ENCODE measurements around the gene DOCK10. TPM values are rescaled to one million over a fixed set of nuclear protein-coding genes. Genes with fewer than 3 reads are reported as not detected.
A peak's percentile ranks its signal among the peaks of the same experiment; 100 is the strongest.

DOCK10 gene
- total RNA-seq, 2 donors from 2014 or later, result 2.0 to 3.4 TPM

DNA sequence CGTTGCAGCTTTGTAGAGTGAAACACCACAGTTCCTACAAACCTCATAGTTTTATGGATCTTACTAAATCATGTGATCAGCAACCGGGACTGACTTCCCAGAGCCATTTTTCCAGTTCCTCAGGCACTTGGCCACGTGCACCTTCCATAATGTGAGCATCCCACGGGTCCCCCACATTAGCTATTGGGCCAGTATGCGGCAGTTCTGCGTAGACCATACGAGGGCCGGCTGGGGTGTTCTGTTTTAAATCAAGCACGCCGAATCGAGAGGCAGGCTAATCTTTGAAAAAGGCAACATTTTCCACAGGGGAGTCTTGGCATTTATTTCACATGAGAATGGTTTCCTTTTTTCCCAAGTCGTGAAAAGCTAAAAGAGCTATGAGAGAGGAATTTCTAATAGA is 190.5 kb downstream of the DOCK10 start:
- no peaks in the 10 kb centered on the region for H3K4me1 ChIP-seq
- no peaks in the 10 kb centered on the region for H3K9me3 ChIP-seq
- intact Hi-C loops (cut with DNase I), result no loop called here
- ATAC-seq, result no peak
- no peak overlapping the region for H3K27ac ChIP-seq
- H3K36me3 ChIP-seq (replicated peaks in 1 of 2; ENCODE audit: insufficient read depth in 1 of 2, low read depth in 2 of 2), result no peaks in the 10 kb centered on the region
- no peak for DNase-seq
- H3K27me3 ChIP-seq, result no peaks in the 10 kb centered on the region
- TF ChIP-seq, protein P1, sequence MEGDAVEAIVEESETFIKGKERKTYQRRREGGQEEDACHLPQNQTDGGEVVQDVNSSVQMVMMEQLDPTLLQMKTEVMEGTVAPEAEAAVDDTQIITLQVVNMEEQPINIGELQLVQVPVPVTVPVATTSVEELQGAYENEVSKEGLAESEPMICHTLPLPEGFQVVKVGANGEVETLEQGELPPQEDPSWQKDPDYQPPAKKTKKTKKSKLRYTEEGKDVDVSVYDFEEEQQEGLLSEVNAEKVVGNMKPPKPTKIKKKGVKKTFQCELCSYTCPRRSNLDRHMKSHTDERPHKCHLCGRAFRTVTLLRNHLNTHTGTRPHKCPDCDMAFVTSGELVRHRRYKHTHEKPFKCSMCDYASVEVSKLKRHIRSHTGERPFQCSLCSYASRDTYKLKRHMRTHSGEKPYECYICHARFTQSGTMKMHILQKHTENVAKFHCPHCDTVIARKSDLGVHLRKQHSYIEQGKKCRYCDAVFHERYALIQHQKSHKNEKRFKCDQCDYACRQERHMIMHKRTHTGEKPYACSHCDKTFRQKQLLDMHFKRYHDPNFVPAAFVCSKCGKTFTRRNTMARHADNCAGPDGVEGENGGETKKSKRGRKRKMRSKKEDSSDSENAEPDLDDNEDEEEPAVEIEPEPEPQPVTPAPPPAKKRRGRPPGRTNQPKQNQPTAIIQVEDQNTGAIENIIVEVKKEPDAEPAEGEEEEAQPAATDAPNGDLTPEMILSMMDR (IDR thresholded peaks at IDR 0.05), result no peak
- no peak for TF ChIP-seq POLR2A (IDR thresholded peaks at IDR 0.05)
- H3K4me3 ChIP-seq, result no peak overlapping the region
- 76% methylated on average over 12 of the region's 12 CpGs for WGBS, 2 donors

DNA sequence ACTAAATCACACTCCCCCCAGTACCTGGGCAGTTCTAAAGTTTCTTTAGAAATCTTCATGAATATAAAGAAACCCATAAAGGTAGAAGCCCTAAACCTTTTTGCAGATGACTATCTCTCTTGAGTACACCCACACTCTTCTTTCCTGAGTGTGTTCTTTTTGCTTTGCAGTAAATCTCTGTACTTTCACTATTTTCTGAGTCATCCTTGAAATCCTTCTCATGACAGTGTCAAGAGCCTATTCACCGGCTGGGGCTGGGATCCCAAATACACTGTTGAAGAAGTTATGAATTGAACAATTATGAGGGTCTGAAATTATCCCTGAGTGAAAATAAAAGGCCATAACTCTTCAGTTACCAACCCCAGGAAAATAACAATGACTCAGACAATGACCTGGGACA is 192.2 kb downstream of the DOCK10 start:
- ATAC-seq (no peak), DNase-seq (no peak)
- Histone ChIP-seq H3K4me3 (no peak overlapping the region), H3K4me1 (no peaks in the 10 kb centered on the region), H3K36me3 (replicated peaks in 1 of 2; ENCODE audit: insufficient read depth in 1 of 2, low read depth in 2 of 2) (no peaks in the 10 kb centered on the region), H3K27me3 (no peaks in the 10 kb centered on the region), H3K9me3 (no peaks in the 10 kb centered on the region), H3K27ac (no peak overlapping the region)
- intact Hi-C loops (cut with DNase I), result no loop called here
- 94 to 97% methylated on average over 1 of the region's 1 CpG for WGBS, 2 donors
- TF ChIP-seq POLR2A (IDR thresholded peaks at IDR 0.05), result no peak
- TF ChIP-seq, protein P1 (IDR thresholded peaks at IDR 0.05), result no peak

DNA sequence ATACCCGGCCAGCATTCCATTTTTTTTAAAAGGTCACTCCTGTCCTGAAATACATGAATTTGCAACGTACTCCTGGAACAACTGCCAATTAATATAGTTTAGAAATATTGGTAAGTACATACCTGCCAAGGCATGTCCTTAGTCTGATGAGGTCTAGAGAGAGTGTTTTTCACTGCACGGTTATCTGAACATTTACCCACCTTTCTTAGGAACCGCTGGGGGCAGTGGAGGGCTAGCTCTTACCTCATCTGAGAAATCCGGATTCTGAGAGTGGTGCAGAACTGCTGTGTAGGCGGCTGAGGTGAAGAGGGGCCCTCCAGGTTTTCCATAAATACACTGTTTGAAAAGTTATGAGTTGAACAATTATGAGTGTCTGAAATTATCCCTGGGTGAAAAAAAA is 193.0 kb downstream of the DOCK10 start:
- Histone ChIP-seq H3K27ac (no peak overlapping the region), H3K36me3 (replicated peaks in 1 of 2; ENCODE audit: insufficient read depth in 1 of 2, low read depth in 2 of 2) (no peaks in the 10 kb centered on the region), H3K4me1 (no peaks in the 10 kb centered on the region), H3K9me3 (no peaks in the 10 kb centered on the region), H3K4me3 (no peak overlapping the region), H3K27me3 (no peaks in the 10 kb centered on the region)
- TF ChIP-seq, protein P1 (IDR thresholded peaks at IDR 0.05), result no peak
- TF ChIP-seq POLR2A (IDR thresholded peaks at IDR 0.05), result no peak
- intact Hi-C loops (cut with DNase I), result no loop called here
- ATAC-seq, result no peak
- DNase-seq, result no peak
- WGBS, 2 donors, result 38 to 43% methylated on average over 6 of the region's 6 CpGs

DNA sequence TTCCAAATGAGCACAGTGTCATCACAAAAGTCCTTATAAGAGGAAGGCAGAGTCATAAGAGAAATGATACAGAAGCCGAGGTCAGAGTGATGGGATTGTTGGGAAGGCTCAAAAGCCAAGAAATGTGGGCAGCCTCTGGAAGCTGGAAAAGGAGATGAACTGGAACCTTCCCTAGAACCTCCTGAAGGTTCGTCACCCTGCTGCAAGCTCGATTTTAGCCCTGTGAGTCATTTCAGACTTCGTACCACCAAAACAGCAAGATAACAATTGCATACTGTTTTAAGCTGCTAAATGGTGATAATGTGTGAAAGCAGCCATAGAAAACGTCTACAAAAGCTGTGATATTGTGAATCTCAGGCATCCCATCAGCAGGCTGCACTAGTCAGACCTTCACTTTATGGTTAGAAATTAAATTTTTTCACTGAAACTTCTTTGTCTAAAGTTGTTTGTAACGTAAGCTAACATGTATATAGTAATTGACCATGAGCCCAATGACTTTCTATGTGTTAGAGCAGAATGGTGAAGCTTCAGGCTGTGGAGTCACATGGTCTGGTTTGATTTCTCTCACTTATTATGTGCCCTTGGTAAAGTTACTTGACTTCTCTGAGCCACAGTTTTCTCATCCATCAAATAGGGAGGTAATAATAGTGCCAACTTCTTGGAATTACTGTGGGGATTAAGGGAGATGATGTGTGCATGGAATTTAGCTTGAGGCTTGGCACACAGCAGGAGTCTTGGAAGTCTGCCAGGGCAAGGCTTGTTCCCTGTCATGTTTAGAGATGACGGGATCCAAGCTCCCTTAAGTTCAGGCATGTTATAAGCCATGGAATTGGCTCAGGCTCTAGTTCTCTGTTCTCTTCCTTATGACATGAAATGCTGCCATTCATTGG is 194.1 kb downstream of the DOCK10 start:
- H3K4me1 ChIP-seq, result no peaks in the 10 kb centered on the region
- H3K36me3 ChIP-seq (replicated peaks in 1 of 2; ENCODE audit: insufficient read depth in 1 of 2, low read depth in 2 of 2), result no peaks in the 10 kb centered on the region
- H3K27ac ChIP-seq, result no peak overlapping the region
- H3K9me3 ChIP-seq, result no peaks in the 10 kb centered on the region
- no peaks in the 10 kb centered on the region for H3K27me3 ChIP-seq
- TF ChIP-seq, protein P1 (IDR thresholded peaks at IDR 0.05), result no peak
- no peak for TF ChIP-seq POLR2A (IDR thresholded peaks at IDR 0.05)
- 36 to 43% methylated on average over 7 of the region's 7 CpGs for WGBS, 2 donors
- peak; percentile 18 to 49 (median 24) for DNase-seq
- H3K4me3 ChIP-seq, result no peak overlapping the region
- no peak for ATAC-seq
- intact Hi-C loops (cut with DNase I), result no loop called here

DNA sequence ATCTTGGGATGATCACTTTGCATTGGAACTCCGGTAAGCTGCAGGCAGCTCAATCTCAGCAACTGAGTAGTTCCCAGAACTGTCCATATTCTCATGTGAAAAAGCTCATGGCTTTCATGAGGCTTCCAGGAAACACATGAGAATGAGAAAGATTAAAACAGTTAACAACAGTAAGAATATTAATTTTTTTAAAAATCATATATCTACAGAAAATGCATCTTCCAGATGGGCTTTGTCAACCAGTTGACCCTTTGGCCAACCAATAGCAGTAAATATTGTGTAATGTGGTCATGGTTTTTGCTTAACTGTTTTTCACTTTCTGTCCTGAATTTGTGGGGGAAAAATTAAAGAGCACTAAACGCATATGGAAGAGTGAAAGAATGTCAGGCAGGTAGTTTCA is 194.9 kb downstream of the DOCK10 start:
- no peak for ATAC-seq
- Histone ChIP-seq H3K36me3 (replicated peaks in 1 of 2; ENCODE audit: insufficient read depth in 1 of 2, low read depth in 2 of 2) (no peaks in the 10 kb centered on the region), H3K4me1 (no peaks in the 10 kb centered on the region), H3K27me3 (no peaks in the 10 kb centered on the region), H3K9me3 (no peaks in the 10 kb centered on the region), H3K4me3 (no peak overlapping the region), H3K27ac (no peak overlapping the region)
- WGBS, 2 donors, result 64% methylated on average over 2 of the region's 2 CpGs
- TF ChIP-seq, protein P1 (IDR thresholded peaks at IDR 0.05), result no peak
- TF ChIP-seq POLR2A (IDR thresholded peaks at IDR 0.05), result no peak
- intact Hi-C loops (cut with DNase I), result no loop called here
- no peak for DNase-seq
